HL-60 (cell line): ENCODE results near the gene KRT2.

Experiments used
- CTCF ChIP-seq: IDR thresholded peaks from one replicate; pipeline ENCODE4 v1.5.1; 2011; ENCODE audit warnings: low read length, control low read depth, inconsistent platforms; ENCODE audit not compliant: insufficient read depth
- GABPA ChIP-seq: IDR thresholded peaks from 2 replicates; pipeline ENCODE4 v1.6.1; 2012; ENCODE audit warnings: low read depth
- POLR2AphosphoS5 ChIP-seq: IDR thresholded peaks from 2 replicates; pipeline ENCODE4 v1.6.1; 2012; ENCODE audit warnings: low read depth
- REST ChIP-seq: IDR thresholded peaks from 2 replicates; pipeline ENCODE4 v1.6.1; 2012; ENCODE audit warnings: low read depth; ENCODE audit not compliant: insufficient replicate concordance
- SPI1 ChIP-seq: IDR thresholded peaks from 2 replicates; pipeline ENCODE4 v1.6.1; 2012; ENCODE audit warnings: low read depth, mild to moderate bottlenecking, borderline replicate concordance

- TF ChIP-seq CTCF (no peak), POLR2AphosphoS5 (no peak), GABPA (no peak), REST (no peak), SPI1 (peak; percentile 52; the same call in 1 of the 2 replicates)
Measured at GRCh38 chr12:52636189-52636588, 15.8 kb downstream of the KRT2 start.
